ENCODE data around the gene CIPC.

The CIPC gene

DNA sequence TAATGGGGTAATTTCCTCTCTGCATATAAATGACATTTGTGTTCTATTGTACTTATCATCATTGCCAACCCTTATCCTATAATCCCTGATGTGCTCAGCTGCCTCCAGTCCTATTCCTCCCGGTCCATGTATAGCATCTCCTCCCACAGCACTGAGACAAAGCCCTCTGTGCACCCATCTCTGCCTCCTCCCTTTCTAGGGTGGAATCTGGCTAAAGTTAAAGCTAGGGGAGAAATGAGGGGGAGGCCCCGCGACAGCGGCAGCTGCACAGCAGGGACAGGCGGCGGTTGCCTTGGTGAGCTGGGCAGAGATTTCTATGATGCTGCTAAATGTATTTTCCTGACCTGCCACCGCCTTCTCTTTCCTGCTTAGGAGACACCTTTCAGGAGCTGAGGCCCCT lies 56.4 kb downstream of the CIPC start:
- no peak overlapping the region for H3K4me2 ChIP-seq (ENCODE audit: low read depth, low read length, poor library complexity, severe bottlenecking)

GRCh38 chr14:77155083-77155482 lies 57.0 kb downstream of the CIPC start:
- no peak overlapping the region for H2AFZ ChIP-seq (ENCODE audit: low read depth, low read length, severe bottlenecking)
- H3K27ac ChIP-seq (ENCODE audit: low read depth, low read length) = no peak overlapping the region
- H3K9me2 ChIP-seq (replicated peaks; ENCODE audit: insufficient read depth, low read length) = no peaks in the 10 kb centered on the region
- no peaks in the 10 kb centered on the region for H3K27me3 ChIP-seq (ENCODE audit: low read length)
- no peak overlapping the region for H3K9ac ChIP-seq (ENCODE audit: low read length)
- H3K79me2 ChIP-seq (ENCODE audit: insufficient read depth, low read length) = no peaks in the 10 kb centered on the region
- H3K4me2 ChIP-seq (ENCODE audit: low read depth, low read length, poor library complexity, severe bottlenecking) = no peak overlapping the region
- no peaks in the 10 kb centered on the region for H3K36me3 ChIP-seq (ENCODE audit: low read length)
- H4K20me1 ChIP-seq (ENCODE audit: low read depth, low read length) = no peaks in the 10 kb centered on the region
- no peaks in the 10 kb centered on the region for H3K9me3 ChIP-seq (ENCODE audit: insufficient read depth, low read length)
- TF ChIP-seq EZH2phosphoT487 (conservative IDR thresholded peaks at IDR 0.05; ENCODE audit: low read length) (no peak), CTCF (IDR thresholded peaks at IDR 0.05; ENCODE audit: insufficient read depth, low read length, poor library complexity, severe bottlenecking) (no peak)
- no peaks in the 10 kb centered on the region for H3F3A ChIP-seq (ENCODE audit: insufficient read depth)
- H3K4me3 ChIP-seq (ENCODE audit: insufficient read depth, low read length, poor library complexity, severe bottlenecking) = no peak overlapping the region

More for the DNA sequence above, 56.4 kb downstream of the CIPC start:
- H2AFZ ChIP-seq (ENCODE audit: low read depth, low read length, severe bottlenecking) = no peak overlapping the region
- no peaks in the 10 kb centered on the region for H3K36me3 ChIP-seq (ENCODE audit: low read length)
- H3K9me2 ChIP-seq (replicated peaks; ENCODE audit: insufficient read depth, low read length) = no peaks in the 10 kb centered on the region
- no peaks in the 10 kb centered on the region for H3K79me2 ChIP-seq (ENCODE audit: insufficient read depth, low read length)
- H4K20me1 ChIP-seq (ENCODE audit: low read depth, low read length) = no peaks in the 10 kb centered on the region
- no peak overlapping the region for H3K9ac ChIP-seq (ENCODE audit: low read length)
- H3K27me3 ChIP-seq (ENCODE audit: low read length) = no peaks in the 10 kb centered on the region
- no peak overlapping the region for H3K4me3 ChIP-seq (ENCODE audit: insufficient read depth, low read length, poor library complexity, severe bottlenecking)
- H3K9me3 ChIP-seq (ENCODE audit: insufficient read depth, low read length) = no peaks in the 10 kb centered on the region
- H3F3A ChIP-seq (ENCODE audit: insufficient read depth) = no peaks in the 10 kb centered on the region
- H3K27ac ChIP-seq (ENCODE audit: low read depth, low read length) = no peak overlapping the region
- TF ChIP-seq CTCF (IDR thresholded peaks at IDR 0.05; ENCODE audit: insufficient read depth, low read length, poor library complexity, severe bottlenecking) (no peak), EZH2phosphoT487 (conservative IDR thresholded peaks at IDR 0.05; ENCODE audit: low read length) (no peak)

DNA sequence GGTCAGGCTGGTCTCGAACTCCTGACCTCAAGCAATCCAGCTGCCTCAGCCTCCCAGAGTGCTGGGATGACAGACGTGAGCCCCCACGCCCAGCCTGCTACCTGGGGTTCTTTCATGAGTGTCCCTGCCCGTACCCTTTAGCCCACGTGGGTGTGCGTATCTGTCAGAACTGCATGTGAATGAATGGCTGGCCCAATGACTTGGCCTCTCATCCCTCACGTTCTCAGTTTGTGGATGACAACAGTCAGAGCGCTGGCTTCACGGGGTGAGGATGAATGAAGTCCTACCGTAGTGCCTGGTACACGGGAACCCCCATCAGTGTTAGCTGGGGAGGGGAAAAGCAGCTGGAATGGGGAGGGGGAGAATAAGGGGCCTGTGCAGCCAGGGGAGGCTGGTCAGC lies 59.7 kb downstream of the CIPC start:
- H3K79me2 ChIP-seq (ENCODE audit: insufficient read depth, low read length) = no peaks in the 10 kb centered on the region
- no peak overlapping the region for H2AFZ ChIP-seq (ENCODE audit: low read depth, low read length, severe bottlenecking)
- H3K9ac ChIP-seq (ENCODE audit: low read length) = no peak overlapping the region
- no peaks in the 10 kb centered on the region for H3K36me3 ChIP-seq (ENCODE audit: low read length)
- TF ChIP-seq EZH2phosphoT487 (conservative IDR thresholded peaks at IDR 0.05; ENCODE audit: low read length) = no peak
- no peak overlapping the region for H3K4me2 ChIP-seq (ENCODE audit: low read depth, low read length, poor library complexity, severe bottlenecking)
- no peaks in the 10 kb centered on the region for H3K9me2 ChIP-seq (replicated peaks; ENCODE audit: insufficient read depth, low read length)
- H3K27me3 ChIP-seq (ENCODE audit: low read length) = no peaks in the 10 kb centered on the region; the same call in 1 of the 2 replicates
- H3K4me3 ChIP-seq (ENCODE audit: insufficient read depth, low read length, poor library complexity, severe bottlenecking) = no peak overlapping the region
- H4K20me1 ChIP-seq (ENCODE audit: low read depth, low read length) = no peaks in the 10 kb centered on the region
- no peaks in the 10 kb centered on the region for H3F3A ChIP-seq (ENCODE audit: insufficient read depth)
- H3K27ac ChIP-seq (ENCODE audit: low read depth, low read length) = no peak overlapping the region
- no peaks in the 10 kb centered on the region for H3K9me3 ChIP-seq (ENCODE audit: insufficient read depth, low read length)

GRCh38 chr14:77158175-77158881 lies 60.3 kb downstream of the CIPC start:
- Histone ChIP-seq H3F3A (ENCODE audit: insufficient read depth) (no peaks in the 10 kb centered on the region), H3K4me3 (ENCODE audit: insufficient read depth, low read length, poor library complexity, severe bottlenecking) (no peak overlapping the region), H4K20me1 (ENCODE audit: low read depth, low read length) (no peaks in the 10 kb centered on the region), H3K9ac (ENCODE audit: low read length) (no peak overlapping the region), H3K4me2 (ENCODE audit: low read depth, low read length, poor library complexity, severe bottlenecking) (no peak overlapping the region), H3K27ac (ENCODE audit: low read depth, low read length) (no peak overlapping the region), H3K79me2 (ENCODE audit: insufficient read depth, low read length) (no peaks in the 10 kb centered on the region), H3K9me2 (replicated peaks; ENCODE audit: insufficient read depth, low read length) (no peaks in the 10 kb centered on the region), H3K9me3 (ENCODE audit: insufficient read depth, low read length) (no peaks in the 10 kb centered on the region), H3K36me3 (ENCODE audit: low read length) (no peaks in the 10 kb centered on the region), H3K27me3 (ENCODE audit: low read length) (no peaks in the 10 kb centered on the region; the same call in 1 of the 2 replicates), H2AFZ (ENCODE audit: low read depth, low read length, severe bottlenecking) (no peak overlapping the region)
- TF ChIP-seq EZH2phosphoT487 (conservative IDR thresholded peaks at IDR 0.05; ENCODE audit: low read length) = no peak
- no peak for TF ChIP-seq CTCF (IDR thresholded peaks at IDR 0.05; ENCODE audit: insufficient read depth, low read length, poor library complexity, severe bottlenecking)

All from SU-DHL-6 (cell line).